ENCODE measurements around the gene AIP. TPM values are rescaled to one million over a fixed set of nuclear protein-coding genes. Genes with fewer than 3 reads are reported as not detected.

The AIP gene
- total RNA-seq, 1 donor from 2014 or later, result 72.0 TPM

Small RNA genes lying within 50 kb of the gene (microRNA-seq; reads per million reads assigned to microRNA genes)
- gene MIR6752, result not detected

Other genes with a start within 250 kb of the AIP start
- 61.7 TPM for gene GRK2, start 216.6 kb upstream of the AIP start, total RNA-seq
- gene ANKRD13D, start 193.7 kb upstream of the AIP start, total RNA-seq, result 69.7 TPM
- 40.7 TPM for gene SSH3, start 179.5 kb upstream of the AIP start, total RNA-seq
- 43.5 TPM for gene POLD4, start 129.5 kb upstream of the AIP start, total RNA-seq
- 7.5 TPM for gene CLCF1, start 109.4 kb upstream of the AIP start, total RNA-seq
- gene RAD9A, start 91.0 kb upstream of the AIP start, total RNA-seq, result 23.8 TPM
- 56.2 TPM for gene PPP1CA, start 81.2 kb upstream of the AIP start, total RNA-seq
- gene TBC1D10C, start 78.9 kb upstream of the AIP start, total RNA-seq, result 7.4 TPM
- gene CARNS1, start 67.3 kb upstream of the AIP start, total RNA-seq, result 8.4 TPM
- gene RPS6KB2, start 54.5 kb upstream of the AIP start, total RNA-seq, result 30.8 TPM
- gene PTPRCAP, start 45.3 kb upstream of the AIP start, total RNA-seq, result 4.2 TPM
- 59.8 TPM for gene CORO1B, start 39.5 kb upstream of the AIP start, total RNA-seq
- not detected for gene GPR152, start 30.3 kb upstream of the AIP start, total RNA-seq
- 2.5 TPM for gene CABP4, start 27.7 kb upstream of the AIP start, total RNA-seq
- 49.9 TPM for gene TMEM134, start 13.8 kb upstream of the AIP start, total RNA-seq
- gene PITPNM1, start 22.3 kb downstream of the AIP start, total RNA-seq, result 80.0 TPM
- 73.6 TPM for gene CDK2AP2, start 25.1 kb downstream of the AIP start, total RNA-seq
- gene CABP2, start 40.4 kb downstream of the AIP start, total RNA-seq, result not detected
- 329 TPM for gene GSTP1, start 100.8 kb downstream of the AIP start, total RNA-seq
- 126 TPM for gene NDUFV1, start 123.9 kb downstream of the AIP start, total RNA-seq
- 7.8 TPM for gene NUDT8, start 146.9 kb downstream of the AIP start, total RNA-seq
- gene TBX10, start 156.7 kb downstream of the AIP start, total RNA-seq, result not detected
- gene ACY3, start 167.7 kb downstream of the AIP start, total RNA-seq, result 0.45 TPM
- not detected for gene ALDH3B2, start 191.6 kb downstream of the AIP start, total RNA-seq

Measured in sciatic nerve (tissue), 1 donor.